ENCODE measurements around the gene HOOK2. TPM values are rescaled to one million over a fixed set of nuclear protein-coding genes. Genes with fewer than 3 reads are reported as not detected.

The HOOK2 gene
- total RNA-seq, 1 donor, result 21.7 TPM

- no peak overlapping the region for H2AFZ ChIP-seq (ENCODE audit: low read length)
- H3K4me2 ChIP-seq (ENCODE audit: insufficient read depth, low read length), result no peak overlapping the region
- H3K27ac ChIP-seq (ENCODE audit: low read depth, low read length), result no peak overlapping the region
- no peaks in the 10 kb centered on the region for H3K79me2 ChIP-seq (ENCODE audit: insufficient read depth, low read length)
- no peak overlapping the region for H3K4me3 ChIP-seq (ENCODE audit: insufficient read depth, low read length)
- no peaks in the 10 kb centered on the region for H3K36me3 ChIP-seq (ENCODE audit: insufficient read depth, low read length)
- no peaks in the 10 kb centered on the region for H3K27me3 ChIP-seq (ENCODE audit: insufficient read depth, low read length)
- no peak for TF ChIP-seq CTCF (IDR thresholded peaks at IDR 0.05; ENCODE audit: extremely low read depth, low read depth, low read length)
- H4K20me1 ChIP-seq (ENCODE audit: insufficient read depth, low read length), result no peaks in the 10 kb centered on the region
- DNase-seq (ENCODE audit: insufficient read length, low spot score, missing footprints), result peak; percentile 36
- no peaks in the 10 kb centered on the region for H3K4me1 ChIP-seq (ENCODE audit: insufficient read depth, low read length)
- H3K9me3 ChIP-seq (ENCODE audit: low read depth, low read length), result no peaks in the 10 kb centered on the region
Observed at GRCh38 chr19:12764698-12765097, 10.7 kb downstream of the HOOK2 start.

DNA sequence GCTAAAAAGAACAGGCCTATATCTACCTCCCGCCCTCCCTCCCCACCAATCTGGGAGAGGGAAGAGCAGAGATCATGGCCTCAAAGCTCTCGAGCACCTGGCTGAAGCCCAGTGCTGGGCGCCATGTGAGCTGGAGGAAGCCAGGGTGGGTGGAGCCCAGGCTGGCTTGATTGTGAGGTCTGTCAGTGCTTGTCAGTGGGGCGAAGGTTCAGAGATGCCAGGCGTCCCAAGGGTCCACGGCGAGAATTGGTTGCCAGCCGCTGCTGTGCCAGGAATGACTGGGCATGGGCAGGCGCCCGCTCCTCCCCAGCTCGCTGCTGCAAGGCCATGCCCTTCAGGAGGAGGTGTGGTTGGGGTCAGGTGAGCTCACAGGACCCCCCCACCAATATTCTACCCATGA is 12.3 kb downstream of the HOOK2 start:
- no peak for TF ChIP-seq CTCF (IDR thresholded peaks at IDR 0.05; ENCODE audit: extremely low read depth, low read depth, low read length)
- no peak overlapping the region for H3K4me2 ChIP-seq (ENCODE audit: insufficient read depth, low read length)
- no peak overlapping the region for H3K4me3 ChIP-seq (ENCODE audit: insufficient read depth, low read length)
- H3K79me2 ChIP-seq (ENCODE audit: insufficient read depth, low read length), result no peaks in the 10 kb centered on the region
- DNase-seq (ENCODE audit: insufficient read length, low spot score, missing footprints), result peak; percentile 8
- no peak overlapping the region for H3K27ac ChIP-seq (ENCODE audit: low read depth, low read length)
- H3K27me3 ChIP-seq (ENCODE audit: insufficient read depth, low read length), result no peaks in the 10 kb centered on the region
- peaks cover under 1% of the 10 kb centered on the region for H3K4me1 ChIP-seq (ENCODE audit: insufficient read depth, low read length)
- H3K9me3 ChIP-seq (ENCODE audit: low read depth, low read length), result no peaks in the 10 kb centered on the region
- H3K36me3 ChIP-seq (ENCODE audit: insufficient read depth, low read length), result no peaks in the 10 kb centered on the region
- H2AFZ ChIP-seq (ENCODE audit: low read length), result no peak overlapping the region
- no peaks in the 10 kb centered on the region for H4K20me1 ChIP-seq (ENCODE audit: insufficient read depth, low read length)

GRCh38 chr19:12759686-12760085 is 15.7 kb downstream of the HOOK2 start:
- DNase-seq (ENCODE audit: insufficient read length, low spot score, missing footprints), result peak; percentile 10
- H3K27me3 ChIP-seq (ENCODE audit: insufficient read depth, low read length), result no peaks in the 10 kb centered on the region
- no peak overlapping the region for H3K27ac ChIP-seq (ENCODE audit: low read depth, low read length)
- TF ChIP-seq CTCF (IDR thresholded peaks at IDR 0.05; ENCODE audit: extremely low read depth, low read depth, low read length), result no peak
- no peak overlapping the region for H3K4me3 ChIP-seq (ENCODE audit: insufficient read depth, low read length)
- H3K36me3 ChIP-seq (ENCODE audit: insufficient read depth, low read length), result no peaks in the 10 kb centered on the region
- peaks cover 6% of the 10 kb centered on the region for H3K4me1 ChIP-seq (ENCODE audit: insufficient read depth, low read length)
- H4K20me1 ChIP-seq (ENCODE audit: insufficient read depth, low read length), result no peaks in the 10 kb centered on the region
- no peaks in the 10 kb centered on the region for H3K79me2 ChIP-seq (ENCODE audit: insufficient read depth, low read length)
- no peak overlapping the region for H2AFZ ChIP-seq (ENCODE audit: low read length)
- H3K4me2 ChIP-seq (ENCODE audit: insufficient read depth, low read length), result no peak overlapping the region
- no peaks in the 10 kb centered on the region for H3K9me3 ChIP-seq (ENCODE audit: low read depth, low read length)

GRCh38 chr19:12757544-12758274 is 17.6 kb downstream of the HOOK2 start:
- no peaks in the 10 kb centered on the region for H3K9me3 ChIP-seq (ENCODE audit: low read depth, low read length)
- H3K4me1 ChIP-seq (ENCODE audit: insufficient read depth, low read length), result peaks cover 6% of the 10 kb centered on the region
- no peaks in the 10 kb centered on the region for H3K36me3 ChIP-seq (ENCODE audit: insufficient read depth, low read length)
- peak; percentile 99 for DNase-seq (ENCODE audit: insufficient read length, low spot score, missing footprints)
- no peaks in the 10 kb centered on the region for H4K20me1 ChIP-seq (ENCODE audit: insufficient read depth, low read length)
- H3K79me2 ChIP-seq (ENCODE audit: insufficient read depth, low read length), result no peaks in the 10 kb centered on the region
- H3K27me3 ChIP-seq (ENCODE audit: insufficient read depth, low read length), result no peaks in the 10 kb centered on the region
- H3K27ac ChIP-seq (ENCODE audit: low read depth, low read length), result no peak overlapping the region
- peak overlapping the region; percentile 74 for H3K4me3 ChIP-seq (ENCODE audit: insufficient read depth, low read length)
- H2AFZ ChIP-seq (ENCODE audit: low read length), result peak overlapping the region; percentile 84
- peak overlapping the region; percentile 81 for H3K4me2 ChIP-seq (ENCODE audit: insufficient read depth, low read length)
- peak; percentile 83 for TF ChIP-seq CTCF (IDR thresholded peaks at IDR 0.05; ENCODE audit: extremely low read depth, low read depth, low read length)
